ENCODE measurements around the gene PRTG. TPM values are rescaled to one million over a fixed set of nuclear protein-coding genes. Genes with fewer than 3 reads are reported as not detected.

The PRTG gene
- total RNA-seq, 1 experiment from 2014 or later, result 11.4 TPM

DNA sequence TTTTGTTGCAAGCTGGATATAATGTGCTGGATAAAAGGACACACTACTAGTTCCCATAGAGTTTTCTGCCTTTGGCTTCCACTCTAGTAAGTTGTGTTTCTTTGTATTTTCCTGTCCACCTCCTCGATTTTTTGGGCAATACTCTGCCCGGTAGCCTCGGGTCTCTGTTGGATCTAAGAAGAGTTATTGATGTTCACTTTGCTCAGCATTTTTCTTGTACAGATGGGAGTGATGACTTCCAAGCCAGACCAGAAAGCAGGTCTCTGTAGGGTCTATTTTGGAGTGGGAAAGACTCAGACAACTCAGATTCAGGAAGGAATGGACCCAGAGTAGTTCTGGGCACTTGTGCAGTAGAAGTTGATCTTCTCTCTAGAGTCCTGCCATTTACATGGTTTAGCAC, 36.0 kb upstream of the PRTG start:
- in situ Hi-C loops (cut with HindIII; ENCODE audit: low pct_unique_long_range_greater_than_20kb, low sequenced_read_pairs) (no loop called here), intact Hi-C loops (cut with micrococcal nuclease; ENCODE audit: unreplicated experiment) (no loop called here)
- DNase-seq (ENCODE audit: low read depth, low spot score) (no peak), ATAC-seq (no peak)
- H3K27ac ChIP-seq (ENCODE audit: low read length), result no peak overlapping the region
- H3K9me3 ChIP-seq (ENCODE audit: control insufficient read depth, insufficient read depth, low read depth, low read length), result no peaks in the 10 kb centered on the region
- ChIA-PET POLR2A (no interaction called here), CTCF (no interaction called here)
- no peaks in the 10 kb centered on the region for H3K4me1 ChIP-seq (ENCODE audit: control insufficient read depth, insufficient read depth, low read length)
- H3K27me3 ChIP-seq (ENCODE audit: control insufficient read depth, insufficient read depth, low read length), result no peaks in the 10 kb centered on the region; the same call in 1 of the 2 replicates
- H3K4me3 ChIP-seq (ENCODE audit: low read depth in 2 of 2, low read length in 2 of 2), result no peak overlapping the region
- no TSS peak for BruUV-seq (replicated peaks)
- no peaks in the 10 kb centered on the region for H3K36me3 ChIP-seq (ENCODE audit: control insufficient read depth, insufficient read depth, low read length)
- TF ChIP-seq, protein P1, sequence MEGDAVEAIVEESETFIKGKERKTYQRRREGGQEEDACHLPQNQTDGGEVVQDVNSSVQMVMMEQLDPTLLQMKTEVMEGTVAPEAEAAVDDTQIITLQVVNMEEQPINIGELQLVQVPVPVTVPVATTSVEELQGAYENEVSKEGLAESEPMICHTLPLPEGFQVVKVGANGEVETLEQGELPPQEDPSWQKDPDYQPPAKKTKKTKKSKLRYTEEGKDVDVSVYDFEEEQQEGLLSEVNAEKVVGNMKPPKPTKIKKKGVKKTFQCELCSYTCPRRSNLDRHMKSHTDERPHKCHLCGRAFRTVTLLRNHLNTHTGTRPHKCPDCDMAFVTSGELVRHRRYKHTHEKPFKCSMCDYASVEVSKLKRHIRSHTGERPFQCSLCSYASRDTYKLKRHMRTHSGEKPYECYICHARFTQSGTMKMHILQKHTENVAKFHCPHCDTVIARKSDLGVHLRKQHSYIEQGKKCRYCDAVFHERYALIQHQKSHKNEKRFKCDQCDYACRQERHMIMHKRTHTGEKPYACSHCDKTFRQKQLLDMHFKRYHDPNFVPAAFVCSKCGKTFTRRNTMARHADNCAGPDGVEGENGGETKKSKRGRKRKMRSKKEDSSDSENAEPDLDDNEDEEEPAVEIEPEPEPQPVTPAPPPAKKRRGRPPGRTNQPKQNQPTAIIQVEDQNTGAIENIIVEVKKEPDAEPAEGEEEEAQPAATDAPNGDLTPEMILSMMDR (IDR thresholded peaks at IDR 0.05), result no peak
- TF ChIP-seq TCF7L2 (IDR thresholded peaks at IDR 0.05; ENCODE audit: low read depth, low read length) (no peak), POLR2AphosphoS5 (IDR thresholded peaks at IDR 0.05; ENCODE audit: low read depth, low read length) (no peak), SIN3A (IDR thresholded peaks at IDR 0.05; ENCODE audit: borderline replicate concordance, insufficient read depth, low read depth, low read length) (no peak)
- TF ChIP-seq, protein P2, sequence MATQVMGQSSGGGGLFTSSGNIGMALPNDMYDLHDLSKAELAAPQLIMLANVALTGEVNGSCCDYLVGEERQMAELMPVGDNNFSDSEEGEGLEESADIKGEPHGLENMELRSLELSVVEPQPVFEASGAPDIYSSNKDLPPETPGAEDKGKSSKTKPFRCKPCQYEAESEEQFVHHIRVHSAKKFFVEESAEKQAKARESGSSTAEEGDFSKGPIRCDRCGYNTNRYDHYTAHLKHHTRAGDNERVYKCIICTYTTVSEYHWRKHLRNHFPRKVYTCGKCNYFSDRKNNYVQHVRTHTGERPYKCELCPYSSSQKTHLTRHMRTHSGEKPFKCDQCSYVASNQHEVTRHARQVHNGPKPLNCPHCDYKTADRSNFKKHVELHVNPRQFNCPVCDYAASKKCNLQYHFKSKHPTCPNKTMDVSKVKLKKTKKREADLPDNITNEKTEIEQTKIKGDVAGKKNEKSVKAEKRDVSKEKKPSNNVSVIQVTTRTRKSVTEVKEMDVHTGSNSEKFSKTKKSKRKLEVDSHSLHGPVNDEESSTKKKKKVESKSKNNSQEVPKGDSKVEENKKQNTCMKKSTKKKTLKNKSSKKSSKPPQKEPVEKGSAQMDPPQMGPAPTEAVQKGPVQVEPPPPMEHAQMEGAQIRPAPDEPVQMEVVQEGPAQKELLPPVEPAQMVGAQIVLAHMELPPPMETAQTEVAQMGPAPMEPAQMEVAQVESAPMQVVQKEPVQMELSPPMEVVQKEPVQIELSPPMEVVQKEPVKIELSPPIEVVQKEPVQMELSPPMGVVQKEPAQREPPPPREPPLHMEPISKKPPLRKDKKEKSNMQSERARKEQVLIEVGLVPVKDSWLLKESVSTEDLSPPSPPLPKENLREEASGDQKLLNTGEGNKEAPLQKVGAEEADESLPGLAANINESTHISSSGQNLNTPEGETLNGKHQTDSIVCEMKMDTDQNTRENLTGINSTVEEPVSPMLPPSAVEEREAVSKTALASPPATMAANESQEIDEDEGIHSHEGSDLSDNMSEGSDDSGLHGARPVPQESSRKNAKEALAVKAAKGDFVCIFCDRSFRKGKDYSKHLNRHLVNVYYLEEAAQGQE (IDR thresholded peaks at IDR 0.05; ENCODE audit: insufficient read depth in 1 of 2, low read depth in 2 of 2, low read length in 1 of 2), result no peak

DNA sequence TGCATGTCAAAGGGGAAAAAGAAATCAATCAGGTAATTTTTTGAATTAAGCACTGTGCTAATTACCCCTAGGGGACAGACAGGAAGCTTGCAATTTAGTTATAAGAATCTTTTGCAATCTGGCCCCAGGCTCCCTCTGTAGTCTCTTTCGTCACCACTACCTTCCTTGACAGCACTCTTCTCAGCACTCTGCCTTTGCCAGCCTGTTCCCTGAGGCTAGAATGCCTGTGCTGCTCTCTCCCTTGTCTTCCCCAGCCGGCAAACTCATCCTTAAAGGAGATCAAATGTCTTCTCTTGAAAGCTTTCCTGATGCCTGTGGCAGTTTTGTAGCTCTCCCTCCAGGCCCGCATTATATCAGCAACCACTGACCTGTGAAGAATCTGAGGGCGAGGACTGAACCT, 32.4 kb upstream of the PRTG start:
- in situ Hi-C loops (cut with HindIII; ENCODE audit: low pct_unique_long_range_greater_than_20kb, low sequenced_read_pairs) (no loop called here), intact Hi-C loops (cut with micrococcal nuclease; ENCODE audit: unreplicated experiment) (no loop called here)
- H3K4me3 ChIP-seq (ENCODE audit: low read depth in 2 of 2, low read length in 2 of 2), result no peak overlapping the region
- CTCF ChIA-PET, result no interaction called here
- H3K27ac ChIP-seq (ENCODE audit: low read length), result no peak overlapping the region
- POLR2A ChIA-PET, result interaction anchor here (0.6 kb wide), 1 partner anchor 12 kb away, joined by 3 read pairs; no protein-coding TSS in a partner anchor
- H3K36me3 ChIP-seq (ENCODE audit: control insufficient read depth, insufficient read depth, low read length), result no peaks in the 10 kb centered on the region
- no peaks in the 10 kb centered on the region; the same call in 1 of the 2 replicates for H3K27me3 ChIP-seq (ENCODE audit: control insufficient read depth, insufficient read depth, low read length)
- H3K9me3 ChIP-seq (ENCODE audit: control insufficient read depth, insufficient read depth, low read depth, low read length), result no peaks in the 10 kb centered on the region
- H3K4me1 ChIP-seq (ENCODE audit: control insufficient read depth, insufficient read depth, low read length), result no peaks in the 10 kb centered on the region
- ATAC-seq (no peak; the same call in 1 of the 2 replicates), DNase-seq (ENCODE audit: low read depth, low spot score) (no peak)
- TF ChIP-seq, protein P2 (IDR thresholded peaks at IDR 0.05; ENCODE audit: insufficient read depth in 1 of 2, low read depth in 2 of 2, low read length in 1 of 2), result no peak
- TF ChIP-seq SIN3A (IDR thresholded peaks at IDR 0.05; ENCODE audit: borderline replicate concordance, insufficient read depth, low read depth, low read length), result no peak
- TF ChIP-seq TCF7L2 (IDR thresholded peaks at IDR 0.05; ENCODE audit: low read depth, low read length), result no peak
- TF ChIP-seq, protein P1 (IDR thresholded peaks at IDR 0.05), result no peak
- no peak for TF ChIP-seq POLR2AphosphoS5 (IDR thresholded peaks at IDR 0.05; ENCODE audit: low read depth, low read length)
- no TSS peak for BruUV-seq (replicated peaks)
